ENCODE results near the gene BDNF. TPM values are rescaled to one million over a fixed set of nuclear protein-coding genes. Genes with fewer than 3 reads are reported as not detected.

The BDNF gene
- total RNA-seq, 2 experiments from 2014 or later, result not detected

- Histone ChIP-seq H3K9me2 (ENCODE audit: insufficient read depth, low read length) (no peaks in the 10 kb centered on the region), H3K4me1 (ENCODE audit: insufficient read depth, low read length, poor library complexity, severe bottlenecking) (peaks cover 23% of the 10 kb centered on the region), H2AFZ (ENCODE audit: low read length) (no peak overlapping the region), H3K27ac (ENCODE audit: low read depth, low read length, poor library complexity, severe bottlenecking) (no peak overlapping the region), H3K36me3 (ENCODE audit: insufficient read depth, low read length) (no peaks in the 10 kb centered on the region), H3K4me3 (ENCODE audit: low read depth, low read length, poor library complexity, severe bottlenecking) (no peak overlapping the region), H4K20me1 (ENCODE audit: insufficient read depth, low read length) (no peaks in the 10 kb centered on the region), H3K79me2 (ENCODE audit: insufficient read depth, low read depth, low read length) (no peaks in the 10 kb centered on the region), H3K4me2 (ENCODE audit: low read length) (no peak overlapping the region), H3K9me3 (ENCODE audit: low read length) (no peaks in the 10 kb centered on the region)
- BruUV-seq (replicated peaks), result no TSS peak
- intact Hi-C loops (cut with micrococcal nuclease; ENCODE audit: unreplicated experiment), result no loop called here
- POLR2A ChIA-PET, result interaction anchor here (0.6 to 0.7 kb wide), 2 partner anchors 15 to 708 kb away, joined by 3 to 4 read pairs; no protein-coding TSS in a partner anchor
- no peak for DNase-seq (ENCODE audit: low spot score)
- no peak for TF ChIP-seq CTCF (conservative IDR thresholded peaks at IDR 0.05; ENCODE audit: low read length)
- TF ChIP-seq EZH2phosphoT487 (IDR thresholded peaks at IDR 0.05; ENCODE audit: borderline replicate concordance, low read depth, low read length), result no peak
- CTCF ChIA-PET (ENCODE audit: unreplicated experiment), result no interaction called here
These were observed 78.7 kb downstream of the BDNF start for GRCh38 chr11:27621405-27622161.

DNA sequence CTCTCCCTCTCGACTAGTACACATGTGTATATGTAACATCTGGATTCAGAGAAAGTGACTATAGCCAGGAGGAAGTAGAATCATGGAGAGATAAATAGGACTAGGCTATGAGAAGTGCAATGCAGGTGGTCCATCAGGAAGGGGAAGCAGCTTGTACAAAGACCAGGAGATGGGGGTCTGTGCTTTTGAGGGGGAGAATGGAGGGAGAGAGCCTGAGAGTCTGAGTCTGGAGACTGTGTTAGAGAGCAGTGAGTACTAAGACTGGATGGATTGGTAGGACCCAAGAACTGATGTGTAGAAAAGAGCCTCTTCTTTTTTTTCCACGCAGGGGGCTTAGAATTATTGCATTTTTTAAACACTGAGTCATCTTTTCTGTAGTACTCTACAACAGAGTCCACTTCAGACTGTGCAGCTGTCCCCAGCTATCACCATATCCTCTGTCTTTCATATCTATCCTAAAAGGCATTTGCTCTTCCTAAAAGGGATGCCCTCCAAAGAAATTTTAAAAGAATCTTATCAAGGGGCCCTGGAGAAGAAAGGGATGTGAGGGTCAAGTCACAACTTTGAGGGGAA, 80.4 kb downstream of the BDNF start:
- BruUV-seq (replicated peaks), result no TSS peak
- intact Hi-C loops (cut with micrococcal nuclease; ENCODE audit: unreplicated experiment), result no loop called here
- no peak overlapping the region for H3K27ac ChIP-seq (ENCODE audit: low read depth, low read length, poor library complexity, severe bottlenecking)
- H3K9me3 ChIP-seq (ENCODE audit: low read length), result no peaks in the 10 kb centered on the region
- peaks cover 17% of the 10 kb centered on the region for H3K4me1 ChIP-seq (ENCODE audit: insufficient read depth, low read length, poor library complexity, severe bottlenecking)
- no peaks in the 10 kb centered on the region for H3K79me2 ChIP-seq (ENCODE audit: insufficient read depth, low read depth, low read length)
- no peaks in the 10 kb centered on the region for H3K9me2 ChIP-seq (ENCODE audit: insufficient read depth, low read length)
- no peak for TF ChIP-seq CTCF (conservative IDR thresholded peaks at IDR 0.05; ENCODE audit: low read length)
- TF ChIP-seq EZH2phosphoT487 (IDR thresholded peaks at IDR 0.05; ENCODE audit: borderline replicate concordance, low read depth, low read length), result no peak
- H3K4me2 ChIP-seq (ENCODE audit: low read length), result no peak overlapping the region
- no peak overlapping the region for H2AFZ ChIP-seq (ENCODE audit: low read length)
- POLR2A ChIA-PET, result no interaction called here
- DNase-seq (ENCODE audit: low spot score), result no peak
- CTCF ChIA-PET (ENCODE audit: unreplicated experiment), result no interaction called here
- H4K20me1 ChIP-seq (ENCODE audit: insufficient read depth, low read length), result no peaks in the 10 kb centered on the region
- no peaks in the 10 kb centered on the region for H3K36me3 ChIP-seq (ENCODE audit: insufficient read depth, low read length)
- H3K4me3 ChIP-seq (ENCODE audit: low read depth, low read length, poor library complexity, severe bottlenecking), result no peak overlapping the region

DNA sequence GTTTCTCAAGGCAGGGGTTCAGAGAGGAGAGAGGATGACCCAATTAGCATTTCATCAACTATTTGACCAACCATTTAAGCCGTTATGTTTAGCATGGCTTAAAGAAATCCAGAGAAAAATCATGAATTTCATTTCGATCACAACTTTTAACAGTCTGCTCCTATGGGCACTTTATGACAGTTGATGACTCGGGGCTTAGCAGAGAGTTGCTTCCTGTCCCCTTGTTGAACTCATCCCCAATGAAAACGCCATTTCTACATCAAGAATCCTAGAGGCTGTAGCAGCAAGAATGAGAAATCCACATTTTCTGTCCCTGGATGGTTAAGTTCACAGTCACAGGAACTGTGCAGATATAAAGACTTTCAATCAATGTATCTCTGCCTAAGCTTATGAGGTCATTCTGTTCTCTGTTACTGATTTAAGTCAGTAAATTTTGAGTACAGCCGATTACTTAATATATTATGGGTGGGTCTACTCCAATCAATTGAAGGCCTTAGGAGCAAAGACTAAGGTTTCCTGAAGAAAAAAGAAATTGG, 81.1 kb downstream of the BDNF start:
- Histone ChIP-seq H3K4me3 (ENCODE audit: low read depth, low read length, poor library complexity, severe bottlenecking) (no peak overlapping the region), H3K36me3 (ENCODE audit: insufficient read depth, low read length) (no peaks in the 10 kb centered on the region), H3K4me1 (ENCODE audit: insufficient read depth, low read length, poor library complexity, severe bottlenecking) (peaks cover 17% of the 10 kb centered on the region), H3K9me3 (ENCODE audit: low read length) (no peaks in the 10 kb centered on the region), H3K27ac (ENCODE audit: low read depth, low read length, poor library complexity, severe bottlenecking) (no peak overlapping the region), H3K9me2 (ENCODE audit: insufficient read depth, low read length) (no peaks in the 10 kb centered on the region), H4K20me1 (ENCODE audit: insufficient read depth, low read length) (no peaks in the 10 kb centered on the region), H3K79me2 (ENCODE audit: insufficient read depth, low read depth, low read length) (no peaks in the 10 kb centered on the region), H2AFZ (ENCODE audit: low read length) (peak overlapping the region; percentile 8; the same call in 1 of the 2 replicates), H3K4me2 (ENCODE audit: low read length) (no peak overlapping the region)
- intact Hi-C loops (cut with micrococcal nuclease; ENCODE audit: unreplicated experiment), result no loop called here
- CTCF ChIA-PET (ENCODE audit: unreplicated experiment), result no interaction called here
- TF ChIP-seq CTCF (conservative IDR thresholded peaks at IDR 0.05; ENCODE audit: low read length), result no peak
- no peak for TF ChIP-seq EZH2phosphoT487 (IDR thresholded peaks at IDR 0.05; ENCODE audit: borderline replicate concordance, low read depth, low read length)
- POLR2A ChIA-PET, result no interaction called here
- no peak for DNase-seq (ENCODE audit: low spot score)
- BruUV-seq (replicated peaks), result no TSS peak

All from OCI-LY7 (cell line).